Activated naive CD8-positive, alpha-beta T cell treated with anti-CD3 and anti-CD28 coated beads for 36 hours (primary cell): ENCODE results near the gene AFTPH. TPM values are rescaled to one million over a fixed set of nuclear protein-coding genes. Genes with fewer than 3 reads are reported as not detected.

ENCODE experiments used
- DNase-seq: peaks from one replicate; pipeline ENCODE4 v3.0.0; 2021
- H3K27ac Mint-ChIP-seq: one replicate; pipeline ENCODE4 v1.8.0; 2022; ENCODE audit warnings: mild to moderate bottlenecking, moderate library complexity, mixed read lengths
- H3K27me3 Mint-ChIP-seq: one replicate; pipeline ENCODE4 v1.8.0; 2022; ENCODE audit warnings: mild to moderate bottlenecking, mixed read lengths
- H3K36me3 Mint-ChIP-seq: one replicate; pipeline ENCODE4 v1.8.0; 2021; ENCODE audit warnings: mild to moderate bottlenecking, mixed read lengths
- H3K4me1 Mint-ChIP-seq: one replicate; pipeline ENCODE4 v1.8.0; 2021; ENCODE audit warnings: mixed read lengths
- H3K4me3 Mint-ChIP-seq: one replicate; pipeline ENCODE4 v1.8.0; 2022; ENCODE audit warnings: mild to moderate bottlenecking, moderate library complexity, mixed read lengths
- H3K9me3 Mint-ChIP-seq: one replicate; pipeline ENCODE4 v1.8.0; 2022; ENCODE audit warnings: mixed read lengths
- total RNA-seq, 2 experiments: library from RNA; stranded (reverse); gene quantifications; one replicate each; pipeline ENCODE4 v1.2.3, GENCODE V29; 2021

AFTPH gene
- total RNA-seq, 2 experiments from 2014 or later = 36.5 to 36.7 TPM

GRCh38 chr2:64489081-64489751, 34.9 kb upstream of the AFTPH start:
- no peak overlapping the region for H3K27ac Mint-ChIP-seq
- no peaks in the 10 kb centered on the region for H3K9me3 Mint-ChIP-seq
- H3K36me3 Mint-ChIP-seq = no peaks in the 10 kb centered on the region
- H3K4me1 Mint-ChIP-seq = peaks cover 9% of the 10 kb centered on the region
- peaks cover 12% of the 10 kb centered on the region for H3K27me3 Mint-ChIP-seq
- H3K4me3 Mint-ChIP-seq = no peak overlapping the region
- no peak for DNase-seq

DNA sequence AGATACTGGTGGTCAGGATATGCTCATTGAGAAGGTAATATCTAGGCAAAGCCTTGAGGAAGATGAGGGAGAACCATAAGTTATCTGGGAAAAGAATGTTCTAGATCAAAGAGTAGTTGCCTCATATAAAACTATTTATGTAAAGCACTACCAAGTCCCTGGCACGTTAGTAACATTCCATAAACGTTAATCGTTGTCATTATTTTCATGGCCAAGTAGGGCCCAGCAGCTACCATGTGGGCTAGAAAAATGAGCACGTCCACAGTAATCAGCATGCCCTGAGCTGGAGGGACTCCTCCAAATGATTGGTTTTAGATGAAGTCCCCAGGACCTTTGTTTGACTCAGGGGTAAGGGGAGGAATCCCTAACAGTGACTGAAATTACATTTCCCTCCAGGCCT, 32.7 kb upstream of the AFTPH start:
- H3K4me3 Mint-ChIP-seq = no peak overlapping the region
- H3K4me1 Mint-ChIP-seq = peaks cover 9% of the 10 kb centered on the region
- no peaks in the 10 kb centered on the region for H3K36me3 Mint-ChIP-seq

GRCh38 chr2:64492272-64492671, 31.9 kb upstream of the AFTPH start:
- Mint-ChIP-seq H3K27ac (no peak overlapping the region), H3K4me3 (no peak overlapping the region), H3K27me3 (peaks cover 4% of the 10 kb centered on the region), H3K36me3 (no peaks in the 10 kb centered on the region), H3K9me3 (no peaks in the 10 kb centered on the region), H3K4me1 (peaks cover 9% of the 10 kb centered on the region)
- DNase-seq = no peak

More for the DNA sequence above, 32.7 kb upstream of the AFTPH start:
- no peak overlapping the region for H3K27ac Mint-ChIP-seq
- no peaks in the 10 kb centered on the region for H3K9me3 Mint-ChIP-seq
- H3K27me3 Mint-ChIP-seq = peaks cover 9% of the 10 kb centered on the region
- DNase-seq = no peak

- H3K36me3 Mint-ChIP-seq = no peaks in the 10 kb centered on the region
- no peak overlapping the region for H3K4me3 Mint-ChIP-seq
Observed at GRCh38 chr2:64492821-64493220, 31.3 kb upstream of the AFTPH start.

GRCh38 chr2:64493788-64494187, 30.3 kb upstream of the AFTPH start:
- Mint-ChIP-seq H3K9me3 (no peaks in the 10 kb centered on the region), H3K4me3 (no peak overlapping the region), H3K4me1 (peaks cover 4% of the 10 kb centered on the region), H3K27me3 (peaks cover 8% of the 10 kb centered on the region), H3K36me3 (no peaks in the 10 kb centered on the region), H3K27ac (no peak overlapping the region)
- DNase-seq = no peak

More at GRCh38 chr2:64492821-64493220, 31.3 kb upstream of the AFTPH start:
- Mint-ChIP-seq H3K4me1 (peaks cover 9% of the 10 kb centered on the region), H3K27me3 (peaks cover 4% of the 10 kb centered on the region), H3K9me3 (no peaks in the 10 kb centered on the region), H3K27ac (no peak overlapping the region)
- DNase-seq = no peak

DNA sequence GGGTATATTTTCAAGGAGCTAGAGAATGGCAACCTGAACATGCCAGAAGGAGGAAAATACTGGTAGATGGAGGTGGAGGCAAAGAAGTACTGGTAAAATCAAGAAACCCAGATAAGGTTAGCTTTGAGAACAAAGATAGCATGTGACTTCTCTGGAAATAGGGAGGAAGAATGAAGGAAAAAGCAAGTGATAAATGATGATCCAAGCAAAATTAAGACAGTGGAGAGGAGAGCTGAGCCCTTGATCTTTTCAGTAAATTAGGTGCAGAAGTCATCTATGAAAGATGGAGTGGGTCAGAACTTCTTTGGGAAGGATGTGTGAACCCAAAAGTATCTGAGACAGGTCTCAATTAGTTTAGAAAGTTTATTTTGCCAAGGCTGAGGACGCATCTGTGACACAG, 25.7 kb upstream of the AFTPH start:
- Mint-ChIP-seq H3K27ac (no peak overlapping the region), H3K4me1 (peaks cover 5% of the 10 kb centered on the region)

DNA sequence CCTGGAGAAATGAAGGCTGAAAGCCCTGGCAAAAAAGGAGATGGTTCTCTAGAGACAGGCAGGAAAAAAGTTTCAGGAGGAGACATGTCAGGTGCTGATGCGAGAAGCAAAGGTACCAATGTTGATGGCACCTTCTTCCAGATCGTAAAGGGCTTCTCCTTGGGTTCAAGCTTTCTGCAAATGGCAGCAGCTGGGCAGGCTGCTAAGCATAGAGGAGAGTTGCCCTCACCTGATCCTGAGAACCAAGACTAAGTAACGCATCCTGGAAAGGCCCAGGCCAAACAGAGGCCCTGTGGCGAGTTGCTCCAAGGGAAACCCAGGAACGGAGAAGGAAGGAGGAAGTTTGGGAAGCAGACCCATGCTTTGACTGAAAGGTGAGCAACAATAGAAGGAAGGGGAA, 23.6 kb upstream of the AFTPH start:
- Mint-ChIP-seq H3K4me1 (peaks cover 4% of the 10 kb centered on the region), H3K4me3 (no peak overlapping the region), H3K9me3 (no peaks in the 10 kb centered on the region), H3K27ac (no peak overlapping the region), H3K36me3 (no peaks in the 10 kb centered on the region), H3K27me3 (peaks cover 4% of the 10 kb centered on the region)
- DNase-seq = no peak

More for the DNA sequence above, 25.7 kb upstream of the AFTPH start:
- H3K36me3 Mint-ChIP-seq = no peaks in the 10 kb centered on the region
- H3K27me3 Mint-ChIP-seq = peaks cover 7% of the 10 kb centered on the region
- DNase-seq = no peak
- no peaks in the 10 kb centered on the region for H3K9me3 Mint-ChIP-seq
- H3K4me3 Mint-ChIP-seq = no peak overlapping the region

GRCh38 chr2:64501946-64502345, 22.2 kb upstream of the AFTPH start:
- Mint-ChIP-seq H3K27me3 (peaks cover 4% of the 10 kb centered on the region), H3K36me3 (no peaks in the 10 kb centered on the region), H3K9me3 (no peaks in the 10 kb centered on the region), H3K27ac (no peak overlapping the region), H3K4me3 (no peak overlapping the region), H3K4me1 (peaks cover 4% of the 10 kb centered on the region)
- no peak for DNase-seq

- no peak overlapping the region for H3K4me3 Mint-ChIP-seq
Observed at GRCh38 chr2:64502860-64503259, 21.3 kb upstream of the AFTPH start.

GRCh38 chr2:64504774-64505720, 19.1 kb upstream of the AFTPH start:
- no peak overlapping the region for H3K27ac Mint-ChIP-seq
- H3K4me1 Mint-ChIP-seq = no peaks in the 10 kb centered on the region
- no peaks in the 10 kb centered on the region for H3K36me3 Mint-ChIP-seq
- no peaks in the 10 kb centered on the region for H3K9me3 Mint-ChIP-seq
- H3K4me3 Mint-ChIP-seq = no peak overlapping the region
- no peaks in the 10 kb centered on the region for H3K27me3 Mint-ChIP-seq
- no peak for DNase-seq

More at GRCh38 chr2:64502860-64503259, 21.3 kb upstream of the AFTPH start:
- no peaks in the 10 kb centered on the region for H3K36me3 Mint-ChIP-seq
- H3K4me1 Mint-ChIP-seq = peaks cover 4% of the 10 kb centered on the region
- H3K27ac Mint-ChIP-seq = no peak overlapping the region
- H3K9me3 Mint-ChIP-seq = no peaks in the 10 kb centered on the region
- peaks cover 4% of the 10 kb centered on the region for H3K27me3 Mint-ChIP-seq
- no peak for DNase-seq

GRCh38 chr2:64506686-64507085, 17.4 kb upstream of the AFTPH start:
- H3K9me3 Mint-ChIP-seq = no peaks in the 10 kb centered on the region
- no peak for DNase-seq
- no peaks in the 10 kb centered on the region for H3K27me3 Mint-ChIP-seq
- no peaks in the 10 kb centered on the region for H3K36me3 Mint-ChIP-seq
- no peaks in the 10 kb centered on the region for H3K4me1 Mint-ChIP-seq
- H3K4me3 Mint-ChIP-seq = no peak overlapping the region
- no peak overlapping the region for H3K27ac Mint-ChIP-seq

- no peaks in the 10 kb centered on the region for H3K27me3 Mint-ChIP-seq
- H3K4me1 Mint-ChIP-seq = no peaks in the 10 kb centered on the region
- no peak for DNase-seq
- H3K4me3 Mint-ChIP-seq = no peak overlapping the region
- H3K9me3 Mint-ChIP-seq = no peaks in the 10 kb centered on the region
- H3K36me3 Mint-ChIP-seq = no peaks in the 10 kb centered on the region
- H3K27ac Mint-ChIP-seq = no peak overlapping the region
Observed at GRCh38 chr2:64514008-64514407, 10.1 kb upstream of the AFTPH start.

- no peaks in the 10 kb centered on the region for H3K27me3 Mint-ChIP-seq
- H3K9me3 Mint-ChIP-seq = no peaks in the 10 kb centered on the region
- H3K4me1 Mint-ChIP-seq = no peaks in the 10 kb centered on the region
- no peak overlapping the region for H3K4me3 Mint-ChIP-seq
- no peaks in the 10 kb centered on the region for H3K36me3 Mint-ChIP-seq
- H3K27ac Mint-ChIP-seq = no peak overlapping the region
- DNase-seq = no peak
Observed at GRCh38 chr2:64515086-64515485, 9.0 kb upstream of the AFTPH start.

DNA sequence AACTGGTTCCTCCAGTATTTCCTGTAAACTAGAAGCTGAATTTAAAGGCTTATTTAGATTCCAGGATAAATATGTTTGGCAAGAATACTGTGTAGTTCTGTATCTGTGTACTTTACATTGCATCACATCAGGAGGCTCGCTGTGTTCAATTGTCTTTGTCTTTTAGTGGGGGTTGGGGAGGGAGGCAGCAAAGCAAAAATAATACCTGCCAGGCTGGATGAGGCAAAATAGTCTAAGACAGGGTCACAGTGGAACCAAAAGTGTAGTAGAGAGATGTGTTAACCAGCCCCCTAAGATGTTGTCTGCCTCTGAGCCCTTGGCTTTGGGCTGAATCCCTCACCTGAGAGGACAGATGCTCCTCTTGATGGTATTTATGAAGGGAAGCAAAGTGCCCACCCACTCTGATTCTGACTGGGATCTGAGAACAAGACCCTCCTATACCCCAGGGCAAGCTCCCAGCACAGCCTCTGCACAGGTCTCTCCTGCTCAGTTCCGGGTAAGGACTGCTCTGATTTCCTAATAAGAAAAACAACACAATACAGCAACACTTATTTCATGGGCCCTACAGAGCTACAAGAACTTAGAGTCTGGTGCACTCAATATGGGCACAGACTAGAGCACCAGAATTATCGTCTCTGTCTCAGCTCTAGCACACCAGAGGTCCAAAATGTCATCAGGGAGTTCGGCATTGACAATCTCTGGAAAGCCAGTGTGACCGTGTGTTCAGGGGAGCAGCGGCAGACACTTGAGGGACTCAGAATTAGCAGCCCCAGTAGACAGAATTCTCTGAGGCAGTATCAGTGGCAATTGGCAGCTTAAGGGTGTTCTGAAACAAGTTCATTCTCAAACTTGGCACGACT, 7.2 kb upstream of the AFTPH start:
- H3K9me3 Mint-ChIP-seq = no peaks in the 10 kb centered on the region
- H3K4me1 Mint-ChIP-seq = no peaks in the 10 kb centered on the region
- no peak overlapping the region for H3K4me3 Mint-ChIP-seq
- DNase-seq = no peak
- H3K27me3 Mint-ChIP-seq = no peaks in the 10 kb centered on the region
- H3K36me3 Mint-ChIP-seq = no peaks in the 10 kb centered on the region
- no peak overlapping the region for H3K27ac Mint-ChIP-seq

GRCh38 chr2:64517511-64517884, 6.6 kb upstream of the AFTPH start:
- H3K4me1 Mint-ChIP-seq = no peaks in the 10 kb centered on the region
- DNase-seq = no peak
- H3K4me3 Mint-ChIP-seq = no peak overlapping the region
- H3K9me3 Mint-ChIP-seq = no peaks in the 10 kb centered on the region
- H3K27me3 Mint-ChIP-seq = no peaks in the 10 kb centered on the region
- H3K27ac Mint-ChIP-seq = no peak overlapping the region
- no peaks in the 10 kb centered on the region for H3K36me3 Mint-ChIP-seq
